HL-60/S4 treated with phorbol 12-myristate 13-acetate at 8.2 ng/mL for 4 days and 3 days (cell line): ENCODE results near the gene KRTAP19-8.

ENCODE experiments used
- in situ Hi-C: fragments of 300-500 bp; cut with MboI; formaldehyde crosslinking; loops from 2 replicates; pipeline ENCODE4 v1.15.0; 2022; ENCODE audit warnings: low sequenced_read_pairs

KRTAP19-8 gene

DNA sequence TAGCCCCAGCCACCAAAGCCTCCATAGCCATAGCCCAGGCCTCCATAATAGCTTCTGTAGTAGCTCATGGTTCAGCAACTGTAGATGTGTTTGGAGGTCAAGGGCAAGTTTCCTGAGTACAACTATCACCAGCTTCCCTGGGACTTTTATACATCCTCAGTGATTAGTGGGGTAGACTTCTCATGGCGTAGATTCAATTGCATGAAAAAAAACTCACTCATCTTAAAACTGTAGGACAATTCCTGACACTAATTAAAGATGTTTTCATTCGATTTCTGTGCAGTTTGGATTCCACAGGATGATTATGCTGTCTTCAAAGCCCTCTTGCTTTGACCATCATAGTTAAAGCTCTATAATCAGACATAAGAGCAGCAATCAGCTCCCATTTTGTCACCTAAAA is at the start of gene KRTAP19-8:
Gene KRTAP19-8, minus strand, starts transcription at position 101 of the 400 bp plus-strand sequence. Its CDS starts 33 bp downstream, at position 68.
- in situ Hi-C loops, result no loop called here

GRCh38 chr21:31087639-31088473 is 49.6 kb upstream of the KRTAP19-8 start:
- in situ Hi-C loops, result no loop called here

DNA sequence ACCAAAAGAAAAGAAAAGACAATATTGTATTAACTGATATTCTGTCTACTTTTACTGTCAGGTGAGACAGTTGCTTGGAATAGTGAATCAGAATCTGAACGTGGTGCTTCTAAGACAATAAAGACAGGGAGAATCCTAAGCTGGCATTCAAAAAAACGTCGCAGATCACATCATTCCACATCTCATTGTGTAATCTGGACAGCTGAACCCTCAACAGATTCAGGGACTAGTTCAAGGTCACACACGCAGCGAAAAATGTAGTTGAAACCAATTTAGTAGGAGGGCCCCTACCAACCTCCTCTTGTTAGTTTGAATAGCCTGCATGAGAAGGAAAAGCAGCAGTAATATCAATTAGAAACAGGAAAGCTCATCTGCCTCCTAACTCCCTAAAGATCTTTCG is 46.4 kb upstream of the KRTAP19-8 start:
- in situ Hi-C loops, result no loop called here

- in situ Hi-C loops, result no loop called here
These were observed 40.5 kb upstream of the KRTAP19-8 start for GRCh38 chr21:31078796-31079195.

- in situ Hi-C loops, result no loop called here
These were observed 39.9 kb upstream of the KRTAP19-8 start for GRCh38 chr21:31078216-31078615.

- in situ Hi-C loops, result no loop called here
These were observed 37.6 kb upstream of the KRTAP19-8 start for GRCh38 chr21:31075848-31076247.

DNA sequence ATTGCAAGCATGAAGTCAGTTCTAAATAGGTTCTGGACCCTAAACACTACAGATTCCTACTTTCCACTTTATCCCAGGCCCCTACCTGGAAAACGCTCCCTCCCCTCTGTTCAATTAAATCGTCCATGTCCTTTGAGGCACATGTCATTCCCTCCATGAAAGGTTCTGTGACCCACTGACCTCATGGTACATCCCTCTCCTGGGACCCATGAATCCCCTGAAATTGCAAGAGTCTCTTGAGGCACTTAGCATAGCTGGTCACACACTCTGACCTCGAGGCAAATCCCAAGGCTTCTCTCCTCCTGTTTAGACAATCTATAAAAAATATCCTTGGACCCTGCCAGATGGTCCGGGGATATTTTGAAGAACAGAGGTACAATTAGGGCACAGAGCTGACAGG is 34.3 kb upstream of the KRTAP19-8 start:
- in situ Hi-C loops, result no loop called here

DNA sequence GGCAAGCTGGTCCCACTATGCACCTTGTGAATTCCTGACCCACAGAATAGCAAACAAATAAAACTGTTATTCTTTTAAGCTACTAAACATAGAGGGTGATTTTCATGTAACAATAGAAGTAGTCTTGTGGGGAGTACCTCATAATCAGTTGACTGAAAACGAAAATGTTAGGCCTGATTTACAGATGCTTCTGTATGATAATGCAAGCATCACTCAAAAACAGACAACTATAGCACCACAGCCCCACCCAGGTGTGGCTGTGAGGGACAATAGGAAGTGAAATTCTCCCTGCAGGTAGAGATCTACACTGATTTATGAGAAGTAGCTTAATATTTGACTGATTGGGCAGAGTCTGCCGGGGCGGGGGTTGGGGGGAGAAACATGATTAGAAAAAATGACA is 26.5 kb upstream of the KRTAP19-8 start:
- in situ Hi-C loops, result no loop called here

GRCh38 chr21:31052489-31053142 is 14.3 kb upstream of the KRTAP19-8 start:
- in situ Hi-C loops, result no loop called here

DNA sequence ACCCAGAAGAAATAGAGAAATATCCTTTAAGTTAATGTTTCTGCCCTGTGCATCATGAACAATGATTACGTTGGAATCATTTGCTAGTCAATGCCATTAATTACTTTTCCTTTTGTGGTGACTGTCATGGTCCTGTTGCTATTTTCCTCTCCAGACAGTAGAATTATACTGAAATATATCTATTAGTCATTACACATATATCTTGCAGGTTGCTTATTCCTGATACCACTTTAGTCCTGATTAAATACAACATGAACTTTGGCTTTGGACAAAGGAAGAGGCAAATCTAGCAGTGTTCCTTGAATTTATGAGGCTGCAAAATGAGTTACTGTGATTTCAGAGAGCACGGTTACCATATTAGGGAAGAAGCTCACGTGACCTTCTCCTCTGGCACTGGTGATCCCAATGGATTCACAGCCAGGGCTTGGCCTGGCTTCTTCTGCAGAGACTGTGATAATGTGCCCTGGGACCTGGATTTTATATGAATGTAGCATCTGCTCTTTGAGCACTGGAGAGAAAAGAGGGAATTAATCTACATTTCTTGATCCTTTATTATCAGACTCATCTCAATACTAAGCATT is 12.4 kb upstream of the KRTAP19-8 start:
- in situ Hi-C loops, result no loop called here

- in situ Hi-C loops, result no loop called here
These were observed 7.6 kb upstream of the KRTAP19-8 start for GRCh38 chr21:31045841-31046240.

GRCh38 chr21:31043471-31043870 is 5.2 kb upstream of the KRTAP19-8 start:
- in situ Hi-C loops, result no loop called here

- in situ Hi-C loops, result no loop called here
These were observed 3.8 kb upstream of the KRTAP19-8 start for GRCh38 chr21:31042080-31042464.

DNA sequence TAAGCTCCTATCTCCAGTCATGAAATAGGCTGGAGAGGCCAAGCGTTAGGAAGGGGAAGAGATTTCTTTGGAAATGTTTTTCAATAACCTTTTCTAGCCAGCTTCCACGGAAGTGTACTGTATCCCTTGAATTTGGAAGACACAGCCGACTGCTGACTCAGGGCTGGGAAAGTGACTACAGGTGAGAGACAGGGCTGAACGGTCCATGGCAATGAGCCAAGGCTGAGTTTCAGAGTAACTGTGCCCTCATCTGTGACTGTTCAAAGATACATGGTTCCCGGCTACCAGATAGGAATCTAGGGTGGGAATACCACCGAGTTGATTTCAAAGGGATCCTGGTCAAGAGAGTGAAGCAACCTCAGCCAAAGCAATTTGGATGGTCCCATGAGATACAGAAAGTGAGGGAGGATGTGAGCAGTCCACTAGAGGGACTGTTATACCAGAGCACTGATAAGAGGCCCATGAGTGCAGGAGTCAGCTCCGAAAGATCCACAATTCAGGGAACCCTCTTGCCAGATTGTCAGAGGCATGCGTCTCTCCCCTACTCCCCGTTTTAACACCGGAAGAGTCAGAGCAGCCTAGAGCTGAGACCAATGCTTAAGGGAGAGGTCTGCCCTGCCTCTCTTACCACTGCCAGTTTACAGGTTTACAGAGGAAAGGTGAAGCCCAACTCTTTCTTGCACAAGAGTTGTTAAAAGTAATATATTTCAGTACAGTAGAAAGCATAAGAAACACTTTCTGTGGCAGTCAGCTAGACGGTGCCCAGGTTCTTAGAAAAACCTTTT is 3.2 kb upstream of the KRTAP19-8 start:
- in situ Hi-C loops, result no loop called here

DNA sequence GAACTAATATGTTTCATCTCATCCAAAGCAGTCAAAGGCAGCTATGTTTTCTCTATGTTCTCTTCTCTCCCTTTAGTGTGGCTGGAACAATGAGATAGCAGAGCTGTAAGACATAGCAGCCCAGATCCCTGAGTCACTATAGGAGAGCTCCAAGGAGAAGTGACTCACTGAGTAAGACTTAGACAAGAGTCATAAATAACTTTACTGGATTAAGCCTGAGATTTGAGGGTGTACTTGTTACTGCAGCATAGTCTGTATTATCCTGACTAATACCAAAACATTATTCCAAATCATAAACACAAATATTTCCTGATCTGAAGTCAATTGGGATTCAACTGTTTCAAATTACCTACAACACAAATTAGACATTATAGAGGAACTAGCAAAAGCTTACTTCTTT is 3.9 kb downstream of the KRTAP19-8 start:
- in situ Hi-C loops, result no loop called here

DNA sequence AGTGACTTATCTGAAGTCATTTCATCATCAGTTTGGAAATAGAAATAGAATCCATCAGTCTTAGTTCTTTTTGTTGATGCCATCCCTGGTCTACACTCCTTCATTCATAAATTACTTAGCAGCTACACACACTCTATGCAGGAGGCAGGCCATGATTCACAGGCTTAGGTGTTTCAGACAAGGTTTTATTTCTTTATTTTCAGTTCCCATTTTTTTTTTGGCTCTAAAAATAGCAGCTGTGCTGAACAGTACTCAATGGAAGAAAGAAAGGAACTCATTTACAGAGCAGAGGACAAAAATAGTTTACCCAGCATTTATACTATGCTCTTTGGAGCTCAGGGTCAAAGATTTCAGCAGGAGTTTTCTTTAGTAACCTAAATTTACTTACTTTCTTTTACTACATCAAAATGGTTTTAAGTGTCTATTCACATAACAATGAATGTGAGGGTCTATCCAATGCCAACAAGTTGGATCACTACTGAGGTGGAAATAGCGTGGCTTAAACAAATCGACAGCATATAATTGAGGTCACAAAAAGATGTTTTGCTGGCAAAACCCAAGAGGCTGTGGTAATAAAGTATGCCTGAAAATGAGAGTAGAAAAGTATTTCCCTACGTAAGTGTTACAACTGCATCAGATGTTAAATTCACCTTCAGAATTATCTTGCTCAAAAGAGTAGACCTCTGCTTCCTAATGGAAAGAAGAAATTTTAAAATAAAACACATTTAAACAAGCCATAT is 7.7 kb downstream of the KRTAP19-8 start:
- in situ Hi-C loops, result no loop called here

DNA sequence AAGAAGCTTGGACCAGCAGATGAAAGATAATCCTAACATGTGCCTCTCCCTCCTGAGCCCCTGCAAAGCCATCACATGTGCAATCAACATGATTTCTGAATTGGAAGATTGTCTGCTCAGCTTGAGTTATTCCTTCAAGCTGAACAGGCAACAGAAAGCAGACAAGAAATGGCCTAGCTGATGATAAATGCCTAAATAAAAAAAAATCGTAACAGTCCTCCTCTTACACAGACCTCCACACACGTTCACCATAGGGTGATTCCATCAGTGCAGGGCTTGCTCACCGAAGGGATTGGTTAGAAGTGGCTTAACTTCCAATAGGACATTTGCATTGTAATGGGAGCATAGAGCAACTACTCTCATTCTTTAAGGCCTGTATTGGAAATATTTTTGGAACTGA is 14.6 kb downstream of the KRTAP19-8 start:
- in situ Hi-C loops, result no loop called here

GRCh38 chr21:31022306-31022705 is 16.0 kb downstream of the KRTAP19-8 start:
- in situ Hi-C loops, result no loop called here

- in situ Hi-C loops, result no loop called here
These were observed 20.0 kb downstream of the KRTAP19-8 start for GRCh38 chr21:31018232-31018631.

GRCh38 chr21:31014891-31015290 is 23.4 kb downstream of the KRTAP19-8 start:
- in situ Hi-C loops, result no loop called here
